GM18909 (cell line): Measurements from ENCODE around the gene JAG2.

Source experiments
- ATAC-seq: cut with Tn5 transposase; IDR thresholded peaks from one replicate; pipeline ENCODE4 v1.9.1; 2021; ENCODE audit warnings: mild to moderate bottlenecking; ENCODE audit not compliant: unreplicated experiment, poor library complexity

The JAG2 gene

DNA sequence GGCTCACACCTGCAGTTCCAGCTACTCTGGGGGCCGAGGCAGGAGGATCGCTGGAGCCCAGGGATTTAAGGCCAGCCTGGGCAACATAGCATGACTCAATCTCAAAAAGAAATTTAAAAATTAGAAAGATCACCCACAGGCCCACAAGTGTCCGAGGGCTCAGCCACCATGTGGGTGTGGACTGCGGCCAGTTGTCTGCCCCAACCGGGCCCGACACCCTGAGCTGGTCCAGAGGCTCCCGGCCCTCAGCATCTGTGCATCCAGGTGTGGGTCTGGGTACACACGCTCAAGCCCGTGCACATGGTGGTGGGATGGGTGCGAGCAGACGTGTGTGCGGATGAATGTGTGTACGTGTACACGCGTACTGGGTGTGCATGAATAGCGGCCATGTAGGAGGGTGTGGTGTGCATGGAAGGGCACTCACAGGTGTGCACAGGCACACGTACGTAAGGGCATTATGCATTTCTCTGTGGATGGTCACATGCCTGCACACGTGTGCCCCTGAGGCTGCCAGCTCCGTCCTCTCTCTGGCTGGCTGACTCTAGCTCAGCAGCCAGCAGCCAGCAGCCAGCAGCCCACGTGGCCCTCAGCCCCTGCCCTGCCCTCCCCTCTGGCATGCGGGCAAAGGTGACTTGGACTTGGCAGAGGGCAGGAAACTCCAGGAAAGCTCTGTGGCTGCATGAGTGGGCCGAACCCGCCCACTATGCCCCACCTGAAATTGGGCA is 35.8 kb upstream of the JAG2 start:
- no peak for ATAC-seq

- ATAC-seq = no peak
These were observed 35.1 kb upstream of the JAG2 start for GRCh38 chr14:105203701-105204100.

DNA sequence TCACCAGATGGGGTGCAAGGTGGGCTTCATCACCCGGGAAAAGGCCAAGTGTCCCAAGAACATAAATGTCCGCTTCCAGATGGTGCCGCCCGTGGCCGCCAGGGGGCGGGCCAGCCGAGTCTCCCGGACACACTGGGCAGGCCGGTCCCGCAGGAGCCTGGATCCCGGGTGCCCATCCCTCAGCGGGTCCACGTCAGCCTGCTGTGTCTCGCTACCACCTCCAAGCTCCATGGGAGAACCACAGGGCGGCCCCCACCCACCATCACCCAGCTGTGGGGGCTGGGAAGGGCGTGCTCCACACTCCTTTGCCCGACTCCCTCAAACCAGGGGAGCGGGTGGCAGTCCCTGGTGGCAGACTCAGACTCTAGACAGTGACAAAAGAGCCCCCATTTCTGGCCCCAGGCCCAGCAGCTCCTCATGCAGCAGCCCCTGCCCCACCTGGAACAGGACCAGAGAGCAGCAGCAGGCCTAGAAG is 34.5 kb upstream of the JAG2 start:
- ATAC-seq = no peak

DNA sequence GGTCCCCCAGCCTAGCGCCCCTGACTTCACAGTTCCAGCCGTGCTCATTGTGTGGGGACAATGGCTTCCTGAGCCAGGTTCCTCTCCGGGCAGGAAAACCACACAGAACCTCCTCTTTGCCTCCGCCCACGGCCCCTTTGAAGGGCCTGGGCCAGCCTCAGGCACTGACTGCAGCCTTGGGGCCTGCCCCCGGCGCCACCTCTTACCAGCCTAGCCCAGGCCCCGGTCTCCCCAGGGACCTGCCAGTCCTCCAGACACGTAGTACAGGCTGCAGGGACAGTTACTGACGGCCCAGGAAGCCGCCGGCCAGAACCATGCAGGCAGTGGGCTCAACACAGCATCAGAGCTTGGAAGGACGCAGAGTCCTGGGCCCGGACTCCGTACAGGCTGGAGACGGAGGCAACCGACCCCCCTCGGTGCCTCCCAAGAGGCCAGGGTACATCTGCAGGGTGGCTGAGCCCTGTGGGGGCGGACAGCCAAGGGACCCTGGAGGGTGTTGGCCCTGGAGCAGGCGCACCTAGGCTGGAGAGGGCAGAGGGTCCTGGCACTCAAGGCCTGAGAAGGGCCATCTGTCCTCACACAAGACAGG is 33.4 kb upstream of the JAG2 start:
- ATAC-seq = no peak

GRCh38 chr14:105201156-105201924 is 32.8 kb upstream of the JAG2 start:
- ATAC-seq = no peak

- ATAC-seq = no peak
These were observed 32.1 kb upstream of the JAG2 start for GRCh38 chr14:105200641-105201040.

DNA sequence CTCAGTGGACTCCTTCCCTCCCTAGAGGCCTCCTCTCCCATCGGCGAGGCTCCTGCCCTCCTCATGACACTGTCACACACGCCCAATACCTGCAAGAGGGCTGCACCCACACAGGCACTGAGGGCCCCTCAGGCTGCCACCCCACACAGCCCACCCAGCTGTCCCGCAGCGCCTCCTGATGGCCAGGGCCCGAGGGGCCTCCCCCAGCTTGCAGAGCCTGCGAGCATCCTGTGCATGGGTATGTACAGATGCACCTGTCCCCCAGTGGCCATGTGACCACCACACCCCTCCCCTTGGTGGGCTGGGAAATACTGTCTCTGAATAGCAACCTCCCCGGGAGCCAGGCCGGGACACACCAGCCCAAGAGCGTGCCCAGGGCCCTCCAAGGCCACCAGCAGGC is 31.5 kb upstream of the JAG2 start:
- ATAC-seq = no peak

- ATAC-seq = no peak
These were observed 30.5 kb upstream of the JAG2 start for GRCh38 chr14:105199093-105199492.

DNA sequence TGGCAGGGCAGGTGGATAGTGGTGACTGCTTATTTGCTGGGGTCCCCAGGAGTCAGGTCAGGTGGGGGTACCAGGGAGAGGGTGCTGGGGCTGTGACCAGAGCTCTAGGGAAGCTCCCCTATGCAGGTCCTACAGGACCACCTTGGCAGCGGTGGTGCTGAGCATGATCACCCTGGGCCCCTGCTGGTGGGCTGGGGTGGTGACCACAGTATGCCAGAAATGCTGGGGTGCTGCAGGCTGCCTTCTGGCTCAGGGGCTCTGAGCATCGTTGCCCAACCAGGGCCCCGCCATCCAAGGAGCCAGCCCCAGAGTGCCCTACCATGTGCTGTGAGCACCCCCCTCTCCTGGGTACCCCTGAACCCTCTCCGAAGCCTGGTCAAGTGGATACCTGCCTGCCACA is 30.0 kb upstream of the JAG2 start:
- no peak for ATAC-seq

GRCh38 chr14:105197211-105197641 is 28.6 kb upstream of the JAG2 start:
- ATAC-seq = no peak

- ATAC-seq = no peak
These were observed 27.8 kb upstream of the JAG2 start for GRCh38 chr14:105196265-105196960.

DNA sequence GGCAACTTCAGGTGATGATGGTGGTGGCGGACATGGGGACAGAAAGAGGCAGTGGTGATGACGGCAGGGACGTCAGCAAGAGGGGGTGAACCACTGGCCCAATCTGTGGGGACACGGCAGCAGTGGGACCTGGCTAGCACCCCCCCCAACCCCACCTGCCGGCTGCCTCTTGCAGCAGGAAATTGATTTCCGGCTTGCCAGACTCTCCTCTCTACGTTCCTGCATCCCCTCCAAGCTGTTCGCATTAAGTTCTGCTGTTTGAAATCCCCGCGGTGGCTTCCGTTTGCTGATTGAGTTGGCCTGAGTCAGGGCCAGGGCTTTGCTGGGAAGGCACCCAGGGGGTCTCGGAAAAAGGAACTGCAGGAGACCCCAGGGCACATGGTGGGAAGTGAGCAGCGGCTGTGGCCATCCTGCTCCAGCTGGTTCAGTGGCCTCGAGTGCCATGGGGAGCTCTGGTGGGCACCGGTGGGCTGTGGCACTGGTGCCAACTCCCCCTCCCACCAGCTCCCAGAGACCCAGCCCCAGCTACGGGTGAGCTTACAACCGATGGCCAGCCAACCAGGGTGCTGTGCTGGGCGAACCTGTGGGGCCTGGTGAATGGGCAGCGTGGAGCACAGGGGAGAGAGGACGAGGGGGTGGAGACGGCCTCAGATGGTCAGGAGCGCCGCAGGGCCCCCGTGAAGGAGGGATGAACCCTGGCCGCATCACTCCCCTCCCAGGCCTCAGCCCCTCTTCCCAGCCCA is 27.1 kb upstream of the JAG2 start:
- ATAC-seq = no peak

- no peak for ATAC-seq
These were observed 26.5 kb upstream of the JAG2 start for GRCh38 chr14:105195051-105195450.

GRCh38 chr14:105193916-105194782 is 25.6 kb upstream of the JAG2 start:
- ATAC-seq = no peak

DNA sequence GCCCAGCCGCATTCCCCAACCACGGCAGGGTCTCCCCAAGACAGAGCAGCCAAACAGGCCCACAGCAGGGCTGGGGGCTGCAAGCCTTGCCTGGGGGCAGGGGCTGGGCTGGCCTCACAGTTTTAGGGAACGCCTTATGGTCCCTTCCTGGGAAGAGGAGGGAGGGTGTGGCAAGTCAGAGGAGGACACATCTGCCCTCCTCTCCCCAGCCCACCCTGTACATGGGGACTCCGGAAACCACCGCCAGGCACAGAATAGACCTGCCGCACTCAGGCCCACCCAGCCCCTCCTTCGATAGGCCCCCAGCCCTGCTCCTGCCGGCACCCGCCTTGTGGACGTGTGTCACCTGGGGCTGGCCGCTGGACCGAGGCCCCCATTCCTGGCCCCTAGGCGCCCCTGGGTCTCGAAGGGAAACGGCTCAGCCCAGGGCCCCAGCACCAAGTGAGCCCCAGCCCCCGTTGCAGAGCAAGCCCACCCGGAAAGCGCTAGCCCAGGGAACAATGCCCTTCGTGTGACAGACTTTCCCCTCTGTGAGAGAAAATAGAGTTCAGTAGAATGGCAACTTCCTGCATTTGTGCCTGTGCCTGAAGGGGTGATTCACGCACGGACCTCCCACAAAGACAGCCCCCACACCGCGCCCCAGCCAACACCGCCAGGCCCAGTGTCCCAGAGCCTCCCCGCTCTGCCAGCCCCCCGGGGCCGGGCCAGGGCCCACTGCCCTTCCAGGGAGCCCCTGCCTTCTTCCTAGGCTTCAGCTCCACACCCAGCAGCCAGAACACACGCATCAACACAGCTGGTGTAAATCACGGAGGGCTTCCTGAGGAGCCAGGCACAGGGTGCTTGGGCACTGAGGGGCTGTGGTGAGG is 24.5 kb upstream of the JAG2 start:
- no peak for ATAC-seq

- ATAC-seq = no peak
These were observed 19.5 kb upstream of the JAG2 start for GRCh38 chr14:105187935-105188524.

- no peak for ATAC-seq
These were observed 18.5 kb upstream of the JAG2 start for GRCh38 chr14:105187116-105187515.

DNA sequence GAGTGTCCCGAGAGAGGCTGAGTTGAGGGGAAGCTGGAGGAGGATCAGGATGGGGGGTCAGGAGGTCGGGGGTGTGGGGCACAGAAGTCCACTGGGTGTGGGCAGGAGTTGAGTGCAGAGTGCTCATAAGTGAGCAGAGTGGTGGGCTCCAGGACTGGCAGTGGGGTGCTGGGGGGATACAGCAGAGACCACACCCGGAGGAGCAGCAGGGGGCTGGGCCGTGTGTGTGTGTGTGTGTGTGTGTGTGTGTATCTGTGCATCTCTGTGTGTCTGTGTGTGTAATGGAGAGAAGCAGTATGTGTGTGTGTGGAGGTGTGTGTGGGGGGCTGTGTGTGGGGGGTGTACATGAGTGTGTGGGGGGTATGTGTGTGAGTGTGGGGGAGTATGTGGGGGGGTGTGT is 17.4 kb upstream of the JAG2 start:
- ATAC-seq = no peak
